GM18870 (cell line): Measurements from ENCODE around the gene ST6GALNAC5.
A peak's percentile ranks its signal among the peaks of the same experiment; 100 is the strongest.

Experiments used
- ATAC-seq: cut with Tn5 transposase; IDR thresholded peaks from one replicate; pipeline ENCODE4 v1.9.1; 2021; ENCODE audit warnings: moderate library complexity; ENCODE audit not compliant: unreplicated experiment

The ST6GALNAC5 gene

GRCh38 chr1:77039739-77040138 is 172.5 kb downstream of the ST6GALNAC5 start:
- no peak for ATAC-seq

DNA sequence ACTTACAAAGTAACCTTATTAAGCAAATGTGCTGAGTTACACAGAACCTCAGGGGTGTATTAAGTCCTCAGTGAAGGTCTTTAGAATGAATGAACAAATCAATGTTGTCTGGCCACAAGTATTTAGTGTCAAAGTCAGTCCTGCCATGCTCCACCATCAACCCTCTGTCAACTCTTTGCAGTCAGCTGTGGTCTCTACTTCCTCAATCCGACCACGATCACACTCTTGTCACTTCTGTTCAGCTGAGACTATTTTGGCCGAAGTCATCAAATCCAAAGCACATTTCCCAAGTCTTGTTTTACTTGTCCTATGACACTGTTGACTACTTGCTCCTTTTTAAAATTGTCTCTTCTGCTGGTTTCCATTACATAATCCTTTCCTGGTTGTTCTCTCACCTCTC is 173.5 kb downstream of the ST6GALNAC5 start:
- peak; percentile 60 for ATAC-seq

GRCh38 chr1:77044133-77044849 is 177.0 kb downstream of the ST6GALNAC5 start:
- no peak for ATAC-seq

DNA sequence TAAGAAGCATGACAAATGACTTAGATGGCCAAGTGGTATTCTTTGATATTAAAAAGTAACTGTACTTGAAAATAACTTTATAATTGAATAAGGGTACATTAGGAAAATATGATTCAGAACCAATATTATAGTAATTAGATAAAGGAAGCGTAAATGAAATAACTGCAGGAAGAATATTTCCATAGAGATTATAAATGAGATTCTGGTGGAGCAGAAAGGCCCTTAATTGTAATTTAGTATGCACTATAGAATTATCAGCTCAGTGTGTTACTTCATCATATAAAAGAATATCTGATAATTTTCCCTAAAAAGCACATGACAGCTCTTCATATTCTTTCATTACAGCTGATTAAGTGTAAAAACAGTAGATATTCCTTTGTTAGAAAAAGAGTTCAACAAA is 180.3 kb downstream of the ST6GALNAC5 start:
- ATAC-seq, result no peak

DNA sequence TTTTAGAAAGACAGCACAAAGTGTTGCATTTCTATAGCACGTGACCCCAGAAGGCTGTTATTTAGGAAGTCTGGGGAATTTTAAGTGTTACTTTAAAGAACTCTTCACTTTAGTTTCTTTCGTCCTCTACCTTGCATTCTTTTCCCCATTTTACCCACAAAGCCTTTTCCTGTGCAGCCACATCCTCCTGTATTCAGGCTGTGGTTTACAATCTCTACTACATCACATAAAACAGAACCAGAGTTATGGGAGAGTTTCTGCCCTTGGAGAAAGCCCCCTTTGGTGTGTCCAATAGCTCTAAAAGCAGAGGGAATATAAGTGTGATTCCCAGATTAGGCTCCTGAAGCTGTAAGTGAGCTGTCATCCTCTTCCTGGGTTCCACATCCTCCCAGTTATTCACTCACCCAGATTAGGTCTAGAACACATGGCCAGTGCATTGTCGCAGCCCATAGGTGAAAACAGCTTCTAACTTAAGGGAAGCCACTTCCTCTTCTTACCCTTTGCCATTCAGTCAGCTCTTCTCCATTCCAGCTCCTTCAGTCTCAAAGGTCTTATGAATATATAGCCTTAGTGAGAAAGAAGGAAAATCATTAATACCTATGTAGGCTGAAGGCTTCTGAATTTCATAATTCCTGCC is 180.8 kb downstream of the ST6GALNAC5 start:
- no peak for ATAC-seq

- ATAC-seq, result no peak
Measured at GRCh38 chr1:77048615-77049005, 181.3 kb downstream of the ST6GALNAC5 start.

- ATAC-seq, result no peak
Measured at GRCh38 chr1:77051425-77051824, 184.1 kb downstream of the ST6GALNAC5 start.

DNA sequence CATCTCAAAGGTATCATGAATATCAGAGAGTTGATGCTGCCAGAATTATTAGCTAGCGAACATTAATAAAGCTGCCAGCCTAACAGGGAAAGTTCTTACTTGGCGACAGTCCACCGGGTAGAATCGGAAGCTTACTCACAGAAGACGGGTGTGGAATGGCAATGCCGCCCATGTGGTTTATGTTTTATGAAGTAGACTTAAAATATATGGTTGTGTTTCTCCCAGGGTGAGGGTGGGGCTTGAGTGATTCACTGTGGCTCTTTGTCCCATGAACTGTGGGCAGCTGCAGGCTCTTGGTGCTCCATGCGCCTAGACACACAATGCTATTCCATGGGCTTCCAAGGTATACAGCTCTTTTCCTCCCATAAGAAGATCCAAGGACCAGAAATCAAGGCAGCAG is 189.2 kb downstream of the ST6GALNAC5 start:
- no peak for ATAC-seq

GRCh38 chr1:77057994-77058585 is 190.8 kb downstream of the ST6GALNAC5 start:
- no peak for ATAC-seq

- ATAC-seq, result no peak
Measured at GRCh38 chr1:77060000-77060399, 192.7 kb downstream of the ST6GALNAC5 start.

- no peak for ATAC-seq
Measured at GRCh38 chr1:77061162-77061561, 193.9 kb downstream of the ST6GALNAC5 start.

DNA sequence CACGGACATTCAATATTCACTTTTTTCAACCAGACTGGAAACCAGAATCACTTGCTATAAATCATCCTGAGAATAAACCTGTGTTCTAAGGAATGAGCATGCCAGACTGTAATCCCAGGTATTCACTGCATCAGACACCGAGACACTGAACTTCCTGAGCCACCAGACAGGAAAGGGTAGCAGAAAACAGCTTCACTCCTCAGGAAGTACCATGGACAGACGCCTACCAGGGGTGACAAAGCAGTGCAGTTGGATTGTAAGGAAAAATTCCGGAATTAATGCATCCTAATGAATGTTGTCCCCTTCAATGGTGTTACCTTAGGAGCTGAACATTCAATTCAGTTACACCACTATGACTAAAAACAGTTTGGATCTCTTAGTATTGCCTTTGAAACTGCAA is 195.8 kb downstream of the ST6GALNAC5 start:
- ATAC-seq, result no peak

DNA sequence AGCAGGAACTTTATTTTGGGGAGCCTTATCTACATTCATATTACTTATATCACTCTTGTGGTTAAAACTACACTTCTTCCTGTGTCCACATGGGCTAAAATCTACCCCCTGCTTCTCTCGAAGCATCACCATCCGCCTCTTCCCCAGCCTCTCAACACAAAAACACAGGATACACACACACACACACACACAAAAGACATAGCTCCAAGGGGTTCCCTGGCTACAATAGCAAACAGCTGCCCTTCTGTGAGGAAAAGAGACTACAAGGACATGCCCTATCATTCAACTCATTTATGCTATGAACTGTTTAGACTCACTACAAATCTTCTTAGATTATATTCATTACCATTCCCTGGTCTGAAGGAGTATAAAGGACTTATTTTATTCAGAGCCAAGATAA is 197.0 kb downstream of the ST6GALNAC5 start:
- ATAC-seq, result no peak

DNA sequence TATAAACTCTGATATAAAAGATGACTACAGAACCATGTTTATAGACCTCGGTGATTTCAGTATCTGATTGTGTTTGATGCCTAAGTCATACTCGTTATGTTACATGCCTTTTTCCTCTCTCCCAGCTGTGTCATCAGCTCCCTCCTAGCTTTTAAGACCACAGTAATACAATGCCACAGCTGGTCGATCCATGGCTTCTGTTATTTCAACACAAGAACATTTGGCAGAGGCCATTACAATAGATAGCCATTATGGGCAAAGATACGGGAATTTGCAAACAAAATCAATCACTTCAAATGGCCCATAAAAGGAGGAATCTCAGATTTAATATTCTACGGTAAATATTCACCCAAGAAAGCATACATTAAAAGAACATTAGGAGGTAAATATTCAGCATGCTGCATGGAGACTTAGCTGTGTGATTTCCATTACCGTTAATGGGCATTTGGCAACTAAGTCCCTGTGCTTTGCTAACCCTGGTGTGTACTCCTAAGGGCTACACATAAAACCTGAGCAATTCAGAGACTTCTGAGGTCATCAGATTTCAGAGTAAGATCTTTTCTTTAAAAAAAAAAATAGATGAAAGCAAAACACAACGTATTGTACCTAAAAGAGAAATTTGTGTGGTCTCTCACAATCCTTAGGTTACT is 198.5 kb downstream of the ST6GALNAC5 start:
- ATAC-seq, result no peak

GRCh38 chr1:77068013-77068412 is 200.7 kb downstream of the ST6GALNAC5 start:
- no peak for ATAC-seq

- no peak for ATAC-seq
Measured at GRCh38 chr1:77076759-77077158, 209.5 kb downstream of the ST6GALNAC5 start.

DNA sequence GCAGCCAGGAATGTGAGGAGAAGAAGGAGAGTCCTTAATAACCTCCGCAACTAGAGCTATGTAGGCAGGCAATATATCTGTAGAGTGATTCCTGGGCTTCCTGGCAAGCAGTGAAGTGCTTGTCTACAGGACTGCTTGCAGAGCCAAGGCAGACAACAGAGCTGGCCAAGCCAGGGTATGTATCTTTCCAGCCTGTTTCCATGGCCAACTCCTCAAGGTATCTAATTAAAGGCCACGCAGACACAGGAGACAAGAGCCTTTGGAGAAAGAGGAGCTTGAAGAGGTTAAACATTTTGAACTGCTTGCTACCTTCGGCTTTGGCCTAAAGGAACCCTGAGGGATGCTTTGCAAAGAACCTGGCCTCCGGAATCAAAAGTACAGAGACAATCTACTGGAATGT is 214.6 kb downstream of the ST6GALNAC5 start:
- no peak for ATAC-seq

- no peak for ATAC-seq
Measured at GRCh38 chr1:77084457-77084856, 217.2 kb downstream of the ST6GALNAC5 start.

DNA sequence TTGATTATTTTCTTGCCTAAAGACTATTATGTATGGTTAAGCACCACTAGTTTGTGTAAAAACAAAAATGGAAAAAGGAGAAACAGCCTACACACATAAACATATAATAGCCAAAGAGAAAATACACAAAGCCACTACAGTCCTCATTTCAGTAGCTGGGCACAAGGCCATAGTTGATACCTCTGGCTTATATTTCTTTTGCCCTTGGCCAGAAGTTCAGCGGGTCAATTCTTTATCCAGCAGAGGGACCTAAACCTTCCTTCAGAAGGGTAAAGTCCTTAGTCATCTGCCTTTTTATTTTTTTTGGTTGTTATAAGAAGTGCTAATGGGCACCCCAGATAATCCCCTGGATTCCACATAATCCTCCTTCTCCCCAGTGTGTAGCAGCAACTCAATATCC is 217.8 kb downstream of the ST6GALNAC5 start:
- ATAC-seq, result no peak

DNA sequence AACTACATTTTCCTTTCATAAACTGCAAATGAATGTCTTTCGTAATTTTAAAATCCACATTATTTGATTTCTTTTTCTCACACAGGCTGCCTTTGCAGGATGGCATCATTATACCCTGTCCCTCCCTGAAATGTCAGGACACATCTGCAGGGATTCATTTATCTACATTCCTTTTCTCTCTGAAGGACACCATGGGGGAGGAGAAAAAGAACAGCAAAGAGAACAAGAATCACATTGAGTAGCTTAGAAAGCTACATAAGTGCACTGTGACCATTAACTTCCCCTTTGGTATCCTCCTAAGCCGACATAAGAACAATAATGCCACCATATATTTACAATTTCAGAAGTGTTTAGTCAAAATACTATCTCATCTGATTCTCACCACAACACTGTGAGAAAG is 222.5 kb downstream of the ST6GALNAC5 start:
- ATAC-seq, result no peak

- ATAC-seq, result no peak
Measured at GRCh38 chr1:77095236-77095635, 228.0 kb downstream of the ST6GALNAC5 start.
